T-helper 2 cell treated with Interferon-gamma antibody and Interleukin-4, amounts not matched to agents 5 μg/mL and 100 μg/mL, for 36 hours (primary cell): ENCODE data around the gene CCDC15.

Experiments used
- DNase-seq: peaks from one replicate; pipeline ENCODE4 v3.0.0; 2021; ENCODE audit warnings: low spot score
- H3K27ac Mint-ChIP-seq: one replicate; pipeline ENCODE4 v1.8.0; 2021; ENCODE audit warnings: mild to moderate bottlenecking, mixed read lengths
- H3K27me3 Mint-ChIP-seq: one replicate; pipeline ENCODE4 v1.8.0; 2021; ENCODE audit warnings: low read depth, mixed read lengths
- H3K36me3 Mint-ChIP-seq: one replicate; pipeline ENCODE4 v1.8.0; 2021; ENCODE audit warnings: low read depth, mixed read lengths
- H3K4me1 Mint-ChIP-seq: one replicate; pipeline ENCODE4 v1.8.0; 2021; ENCODE audit warnings: low read depth, mixed read lengths
- H3K4me3 Mint-ChIP-seq: one replicate; pipeline ENCODE4 v1.8.0; 2022; ENCODE audit warnings: mild to moderate bottlenecking, moderate library complexity, mixed read lengths
- H3K9me3 Mint-ChIP-seq: one replicate; pipeline ENCODE4 v1.8.0; 2021; ENCODE audit warnings: mixed read lengths

Gene CCDC15

DNA sequence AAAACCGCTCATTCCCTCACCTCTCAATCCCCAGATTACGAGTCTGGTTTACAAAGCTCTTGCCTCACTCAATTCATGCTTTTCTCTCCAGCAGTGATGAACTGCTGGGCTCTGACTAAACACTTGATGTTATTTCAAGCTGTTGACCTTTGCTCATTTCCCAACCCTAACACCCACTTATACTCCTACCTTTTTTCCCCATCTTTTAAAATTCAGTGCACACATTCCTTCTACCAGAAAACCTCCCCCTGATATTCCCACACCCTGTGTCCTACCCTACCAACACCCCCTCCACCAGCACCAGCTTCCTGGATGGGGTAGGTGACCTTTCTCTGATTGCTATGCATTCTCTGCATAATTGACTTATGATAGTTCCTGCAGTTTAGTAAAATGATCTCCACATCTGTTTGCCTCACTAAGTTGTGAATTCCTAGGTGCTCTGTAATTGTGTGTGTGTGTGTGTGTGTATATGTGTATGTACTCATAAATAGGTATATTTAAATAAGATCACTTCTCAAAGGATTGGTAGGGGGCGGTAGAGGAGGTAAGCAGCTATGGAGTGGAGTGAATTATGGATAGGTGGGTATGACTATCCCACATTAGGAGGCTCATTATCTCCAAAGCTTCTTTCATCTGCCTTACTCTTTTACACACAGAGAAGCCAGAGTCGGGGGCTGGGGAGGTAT is 19.0 kb upstream of the CCDC15 start:
- H3K4me3 Mint-ChIP-seq, result no peak overlapping the region
- peaks cover 14% of the 10 kb centered on the region for H3K27me3 Mint-ChIP-seq
- DNase-seq, result no peak
- no peaks in the 10 kb centered on the region for H3K36me3 Mint-ChIP-seq
- H3K9me3 Mint-ChIP-seq, result no peaks in the 10 kb centered on the region
- peaks cover 10% of the 10 kb centered on the region for H3K4me1 Mint-ChIP-seq
- no peak overlapping the region for H3K27ac Mint-ChIP-seq

DNA sequence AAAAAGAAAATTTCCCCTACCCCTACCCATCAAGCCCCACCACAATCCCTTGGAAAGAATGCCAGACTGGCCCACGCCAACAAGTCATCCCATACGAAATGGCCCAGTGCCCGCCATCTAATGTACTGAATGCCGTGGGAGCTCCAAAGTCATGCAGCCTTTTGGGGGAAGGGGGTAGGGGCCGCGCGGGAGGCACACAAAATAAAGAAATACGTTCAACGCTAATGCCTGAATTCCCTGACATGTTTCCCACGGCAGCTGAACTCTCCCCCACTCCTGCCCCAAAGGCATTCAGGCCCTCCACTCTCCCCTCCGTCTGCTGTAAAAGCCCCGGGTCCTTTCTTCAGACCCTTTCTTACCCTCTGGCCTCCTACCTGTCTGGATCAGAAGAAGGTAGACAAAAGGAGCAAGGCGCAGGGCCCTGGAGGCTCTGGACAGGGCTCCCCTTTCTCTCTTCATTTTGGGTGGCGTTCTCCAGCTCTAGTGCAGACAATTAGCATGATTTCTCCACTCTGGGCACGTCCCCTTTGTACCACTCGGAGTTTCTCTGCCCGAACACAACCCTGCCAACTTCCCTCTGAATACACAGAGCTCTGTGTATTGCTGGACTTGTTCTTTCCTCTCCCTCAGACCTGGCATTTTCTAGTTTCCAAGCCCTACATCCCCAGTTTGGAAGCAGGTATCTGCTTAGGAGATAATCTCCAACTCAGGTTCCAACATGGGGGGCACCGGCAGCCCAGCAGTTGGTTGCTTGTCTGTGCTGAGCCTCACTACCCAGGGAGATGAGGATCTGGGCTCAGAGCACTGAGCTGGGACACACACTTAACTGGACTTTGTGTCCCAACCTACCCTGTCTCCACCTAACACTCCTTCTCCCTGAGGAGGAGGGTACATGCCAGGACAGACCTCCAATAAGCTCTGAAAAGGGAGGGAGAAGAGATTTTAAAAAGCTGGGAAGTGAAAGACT is 18.2 kb upstream of the CCDC15 start, which contains the start of gene HEPACAM:
Gene HEPACAM (minus strand): TSS at position 500 of the 967 bp plus-strand sequence. CDS start 41 bp downstream, at position 459.
- H3K27ac Mint-ChIP-seq, result no peak within 1 kb of the TSS
- H3K4me1 Mint-ChIP-seq, result peaks cover 5% of the 10 kb centered on the region
- H3K9me3 Mint-ChIP-seq, result no peaks in the 10 kb centered on the region
- no peak within 1 kb of the TSS for H3K4me3 Mint-ChIP-seq
- peaks cover 19% of the 10 kb centered on the region for H3K27me3 Mint-ChIP-seq
- DNase-seq, result no peak
- no peaks in the 10 kb centered on the region for H3K36me3 Mint-ChIP-seq

DNA sequence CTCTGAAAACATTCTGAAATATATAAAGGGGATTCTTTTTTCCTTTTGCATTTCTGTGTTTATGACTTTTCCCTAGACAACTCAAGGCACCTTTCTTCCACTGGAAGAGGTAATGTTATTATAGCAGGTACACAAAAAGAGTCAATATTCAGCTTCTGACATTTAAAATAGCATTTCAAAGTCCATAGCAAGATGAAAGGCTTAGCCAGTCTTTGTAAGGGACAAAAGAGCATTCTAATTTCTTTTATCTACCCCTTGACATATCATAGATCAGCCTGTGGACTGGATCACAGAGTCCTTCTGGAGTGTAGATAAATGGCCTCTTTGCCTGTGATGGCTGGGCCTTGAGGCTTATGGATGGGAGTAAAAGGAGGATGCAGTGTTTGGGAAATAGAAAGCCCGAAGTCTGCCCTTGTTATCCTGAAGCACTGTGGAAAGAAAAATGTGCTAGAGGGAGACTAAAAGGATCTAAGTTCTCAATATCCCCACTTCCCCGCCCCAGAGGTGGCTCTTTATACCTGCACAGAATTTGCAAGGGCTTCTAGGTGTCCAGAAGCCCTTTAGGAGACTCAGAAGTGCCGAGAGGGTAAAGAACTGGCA is 16.6 kb upstream of the CCDC15 start:
- no peaks in the 10 kb centered on the region for H3K36me3 Mint-ChIP-seq
- H3K27ac Mint-ChIP-seq, result no peak overlapping the region
- no peaks in the 10 kb centered on the region for H3K4me1 Mint-ChIP-seq
- no peak for DNase-seq
- H3K9me3 Mint-ChIP-seq, result no peaks in the 10 kb centered on the region
- no peak overlapping the region for H3K4me3 Mint-ChIP-seq
- peaks cover 19% of the 10 kb centered on the region for H3K27me3 Mint-ChIP-seq

DNA sequence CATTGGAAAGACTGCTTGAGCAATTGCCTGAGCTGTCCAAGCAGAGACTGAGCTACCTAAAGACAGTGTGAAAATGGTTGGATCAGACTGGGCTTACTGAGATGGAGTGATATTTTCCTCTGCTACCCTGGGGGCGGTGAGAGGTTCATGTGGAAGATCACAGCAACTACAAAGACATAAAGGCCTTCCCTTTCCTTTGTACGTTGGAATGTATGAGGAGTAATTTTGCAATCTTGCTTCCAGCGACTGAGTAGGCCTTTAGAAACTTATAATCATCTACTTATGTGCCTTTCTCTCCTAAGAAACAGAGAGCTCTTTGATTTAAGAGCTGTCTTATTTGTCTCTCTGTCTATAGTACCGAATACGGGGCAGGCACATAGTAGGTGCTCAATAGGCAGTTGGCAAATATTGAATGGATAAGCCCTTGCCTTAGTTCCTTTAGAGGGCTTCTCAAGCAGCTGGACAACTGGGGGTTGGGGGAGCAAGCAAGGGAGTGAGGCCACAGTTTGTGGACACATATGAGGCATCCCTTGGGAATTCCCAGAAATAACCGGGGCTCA is 15.7 kb upstream of the CCDC15 start:
- Mint-ChIP-seq H3K36me3 (no peaks in the 10 kb centered on the region), H3K27ac (no peak overlapping the region), H3K27me3 (peaks cover 19% of the 10 kb centered on the region), H3K4me1 (no peaks in the 10 kb centered on the region), H3K9me3 (no peaks in the 10 kb centered on the region), H3K4me3 (no peak overlapping the region)
- DNase-seq, result no peak

DNA sequence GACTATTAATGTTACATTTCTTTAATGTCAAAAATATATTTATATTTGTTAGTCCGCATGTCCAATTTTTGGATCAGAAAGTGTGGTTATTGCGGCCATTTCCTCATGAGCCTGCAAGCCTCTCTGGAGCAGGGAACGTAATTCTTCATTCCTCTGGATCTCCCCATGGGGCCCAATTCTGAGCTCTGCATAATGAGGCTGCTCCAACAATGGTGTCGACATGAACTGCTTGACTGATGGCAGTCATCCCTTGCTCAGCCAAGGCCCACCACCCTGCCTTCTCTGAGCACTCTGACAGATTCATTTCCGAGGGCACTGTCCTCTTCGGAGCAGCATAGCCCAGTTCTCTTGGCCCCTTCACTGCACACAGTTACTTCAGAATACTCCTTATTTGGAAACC is 15.0 kb upstream of the CCDC15 start:
- Mint-ChIP-seq H3K36me3 (no peaks in the 10 kb centered on the region), H3K9me3 (no peaks in the 10 kb centered on the region), H3K27ac (no peak overlapping the region), H3K4me1 (peaks cover 4% of the 10 kb centered on the region), H3K4me3 (no peak overlapping the region), H3K27me3 (peaks cover 19% of the 10 kb centered on the region)
- no peak for DNase-seq

DNA sequence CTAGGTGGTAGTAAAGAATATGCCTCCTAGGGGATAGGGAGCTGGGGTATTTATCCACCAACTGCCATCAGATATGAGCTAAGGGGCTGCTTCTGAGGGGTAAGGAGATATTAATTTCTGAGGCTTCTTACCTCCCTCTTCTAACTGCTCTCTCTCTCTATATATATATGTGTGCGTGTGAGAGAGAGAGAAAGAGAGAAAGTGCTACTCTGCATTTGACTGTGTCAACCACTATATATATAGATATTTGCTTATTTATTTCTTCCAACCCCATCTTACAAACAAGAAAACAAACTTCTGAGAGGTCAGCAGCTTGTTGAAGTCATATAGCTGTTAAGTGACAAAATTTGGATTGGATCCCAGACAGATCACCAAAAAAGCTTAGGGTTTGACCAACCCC is 12.3 kb upstream of the CCDC15 start:
- Mint-ChIP-seq H3K4me3 (no peak overlapping the region), H3K36me3 (peaks cover 3% of the 10 kb centered on the region), H3K27me3 (peaks cover 13% of the 10 kb centered on the region), H3K9me3 (no peaks in the 10 kb centered on the region), H3K4me1 (peaks cover 4% of the 10 kb centered on the region), H3K27ac (no peak overlapping the region)
- no peak for DNase-seq

GRCh38 chr11:124942466-124943253 is 11.3 kb upstream of the CCDC15 start:
- Mint-ChIP-seq H3K9me3 (peaks cover 2% of the 10 kb centered on the region), H3K4me3 (no peak overlapping the region), H3K27ac (no peak overlapping the region), H3K36me3 (peaks cover 3% of the 10 kb centered on the region), H3K4me1 (peaks cover 4% of the 10 kb centered on the region), H3K27me3 (peaks cover 8% of the 10 kb centered on the region)
- DNase-seq, result no peak

DNA sequence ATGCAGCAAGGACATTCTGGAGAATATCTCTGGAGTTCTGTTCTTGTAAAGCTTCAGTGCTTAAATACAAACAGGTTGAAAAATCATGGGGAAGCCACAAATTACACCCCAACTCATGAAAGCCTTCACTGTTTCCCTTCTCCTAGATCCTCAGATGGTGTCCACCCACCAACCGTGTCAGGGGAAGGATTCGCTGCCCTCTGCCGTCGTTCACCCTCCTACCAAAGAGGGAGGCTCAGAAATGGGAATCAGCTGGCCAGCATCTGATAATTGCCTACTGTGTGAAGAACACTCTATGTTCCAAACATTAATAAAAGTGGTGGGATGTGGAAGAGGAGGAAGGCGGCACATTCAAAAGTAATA is 10.8 kb upstream of the CCDC15 start:
- no peak overlapping the region for H3K27ac Mint-ChIP-seq
- no peak for DNase-seq
- peaks cover 8% of the 10 kb centered on the region for H3K9me3 Mint-ChIP-seq
- peaks cover 8% of the 10 kb centered on the region for H3K36me3 Mint-ChIP-seq
- peaks cover 4% of the 10 kb centered on the region for H3K4me1 Mint-ChIP-seq
- H3K27me3 Mint-ChIP-seq, result peaks cover 8% of the 10 kb centered on the region
- no peak overlapping the region for H3K4me3 Mint-ChIP-seq

DNA sequence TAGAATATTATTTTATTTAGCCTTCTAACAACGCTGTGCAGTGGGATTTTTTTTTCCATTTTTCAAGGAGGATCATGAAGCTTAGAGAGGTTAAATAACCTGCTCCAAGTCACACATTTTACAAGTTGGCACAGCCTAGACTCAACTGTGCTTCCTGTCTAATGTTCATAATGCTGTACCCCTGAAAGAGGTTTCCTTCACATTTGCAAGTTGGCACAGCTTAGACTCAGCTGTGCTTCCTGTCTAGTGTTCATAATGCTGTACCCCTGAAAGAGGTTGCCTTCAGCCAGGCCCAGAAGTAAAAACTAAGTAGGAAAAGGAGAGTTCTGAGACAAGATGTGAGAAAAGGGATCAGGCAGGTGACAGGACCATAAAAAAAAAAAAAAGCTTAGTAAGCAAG is 10.3 kb upstream of the CCDC15 start:
- Mint-ChIP-seq H3K27me3 (peaks cover 8% of the 10 kb centered on the region), H3K9me3 (peaks cover 13% of the 10 kb centered on the region), H3K36me3 (peaks cover 14% of the 10 kb centered on the region), H3K4me1 (peaks cover 4% of the 10 kb centered on the region), H3K4me3 (no peak overlapping the region), H3K27ac (no peak overlapping the region)
- no peak for DNase-seq

DNA sequence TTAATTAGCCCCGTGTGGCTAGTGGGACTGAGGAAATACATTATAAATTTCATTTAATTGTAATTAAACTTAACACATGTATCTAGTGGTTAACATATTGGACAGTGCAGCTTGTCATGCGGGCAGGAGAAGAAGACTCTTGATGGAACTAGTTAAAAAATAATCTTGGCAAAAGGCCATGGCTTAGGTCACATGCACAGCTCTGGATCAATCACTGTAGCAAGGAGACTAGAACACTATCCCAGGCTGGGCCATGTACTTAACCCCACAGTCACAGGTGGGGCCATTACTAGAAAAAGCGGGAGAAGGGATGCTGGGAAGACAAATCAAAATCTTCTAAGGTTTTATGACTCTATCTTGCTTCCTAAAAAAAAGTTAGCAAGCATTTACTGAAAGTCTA is 9.4 kb upstream of the CCDC15 start:
- Mint-ChIP-seq H3K4me1 (peaks cover 4% of the 10 kb centered on the region), H3K36me3 (peaks cover 18% of the 10 kb centered on the region), H3K27ac (no peak overlapping the region), H3K27me3 (peaks cover 8% of the 10 kb centered on the region), H3K9me3 (peaks cover 18% of the 10 kb centered on the region), H3K4me3 (no peak overlapping the region)
- DNase-seq, result no peak

- Mint-ChIP-seq H3K9me3 (peaks cover 18% of the 10 kb centered on the region), H3K27me3 (peaks cover 3% of the 10 kb centered on the region), H3K27ac (no peak overlapping the region), H3K4me3 (no peak overlapping the region), H3K36me3 (peaks cover 21% of the 10 kb centered on the region), H3K4me1 (peaks cover 7% of the 10 kb centered on the region)
- no peak for DNase-seq
These were observed 8.2 kb upstream of the CCDC15 start for GRCh38 chr11:124945826-124946225.

DNA sequence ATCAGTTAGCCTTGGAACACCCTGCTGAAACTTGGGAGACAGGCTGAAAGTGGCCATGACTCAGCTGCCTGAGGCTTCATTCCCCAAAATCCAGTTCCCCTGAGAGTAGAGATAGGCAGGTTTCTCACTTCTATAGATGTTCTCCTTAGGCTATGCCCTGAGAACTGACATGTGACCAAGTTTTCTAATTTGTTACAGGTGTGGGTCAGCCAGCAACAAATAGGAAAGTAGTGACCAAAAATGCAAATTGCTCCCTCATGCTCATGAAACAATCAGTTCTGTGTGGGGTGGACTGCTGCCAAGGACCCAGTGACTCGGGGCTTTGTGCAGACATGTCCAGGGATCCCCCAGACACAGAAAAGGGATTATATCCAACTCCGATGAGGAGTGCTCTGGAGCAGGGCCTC is 7.3 kb upstream of the CCDC15 start:
- H3K4me3 Mint-ChIP-seq, result no peak overlapping the region
- peaks cover 7% of the 10 kb centered on the region for H3K4me1 Mint-ChIP-seq

GRCh38 chr11:124950601-124951330 is 3.2 kb upstream of the CCDC15 start:
- Mint-ChIP-seq H3K27me3 (peaks cover 3% of the 10 kb centered on the region), H3K27ac (no peak overlapping the region), H3K4me3 (no peak overlapping the region), H3K36me3 (peaks cover 23% of the 10 kb centered on the region), H3K9me3 (peaks cover 18% of the 10 kb centered on the region), H3K4me1 (peaks cover 10% of the 10 kb centered on the region)
- DNase-seq, result peak; percentile 15

More for the DNA sequence above, 7.3 kb upstream of the CCDC15 start:
- DNase-seq, result no peak
- Mint-ChIP-seq H3K27ac (no peak overlapping the region), H3K27me3 (peaks cover 3% of the 10 kb centered on the region), H3K9me3 (peaks cover 18% of the 10 kb centered on the region), H3K36me3 (peaks cover 21% of the 10 kb centered on the region)
